ENCODE data around the gene TRMO.

DNA sequence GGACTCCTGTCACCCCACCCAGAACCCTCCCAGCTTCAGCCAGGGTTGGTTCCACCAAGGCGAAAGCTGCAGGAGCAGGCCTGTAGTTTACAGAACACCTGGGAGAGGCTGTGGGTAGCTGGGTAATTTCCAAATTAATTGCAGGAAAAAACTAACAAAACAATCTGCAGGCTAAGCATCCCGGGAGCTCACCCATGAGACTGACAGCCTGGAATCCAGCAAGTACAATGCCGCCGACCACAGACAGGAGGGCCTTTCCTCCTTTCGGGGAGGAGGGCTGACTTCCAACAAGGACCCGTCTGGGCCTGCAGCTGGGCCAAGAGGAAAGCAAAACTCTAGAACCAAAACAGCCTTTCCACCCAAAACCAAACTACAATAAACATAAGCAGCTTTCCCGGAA, 59.0 kb downstream of the TRMO start:
- TF ChIP-seq, protein P1, sequence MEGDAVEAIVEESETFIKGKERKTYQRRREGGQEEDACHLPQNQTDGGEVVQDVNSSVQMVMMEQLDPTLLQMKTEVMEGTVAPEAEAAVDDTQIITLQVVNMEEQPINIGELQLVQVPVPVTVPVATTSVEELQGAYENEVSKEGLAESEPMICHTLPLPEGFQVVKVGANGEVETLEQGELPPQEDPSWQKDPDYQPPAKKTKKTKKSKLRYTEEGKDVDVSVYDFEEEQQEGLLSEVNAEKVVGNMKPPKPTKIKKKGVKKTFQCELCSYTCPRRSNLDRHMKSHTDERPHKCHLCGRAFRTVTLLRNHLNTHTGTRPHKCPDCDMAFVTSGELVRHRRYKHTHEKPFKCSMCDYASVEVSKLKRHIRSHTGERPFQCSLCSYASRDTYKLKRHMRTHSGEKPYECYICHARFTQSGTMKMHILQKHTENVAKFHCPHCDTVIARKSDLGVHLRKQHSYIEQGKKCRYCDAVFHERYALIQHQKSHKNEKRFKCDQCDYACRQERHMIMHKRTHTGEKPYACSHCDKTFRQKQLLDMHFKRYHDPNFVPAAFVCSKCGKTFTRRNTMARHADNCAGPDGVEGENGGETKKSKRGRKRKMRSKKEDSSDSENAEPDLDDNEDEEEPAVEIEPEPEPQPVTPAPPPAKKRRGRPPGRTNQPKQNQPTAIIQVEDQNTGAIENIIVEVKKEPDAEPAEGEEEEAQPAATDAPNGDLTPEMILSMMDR (conservative IDR thresholded peaks at IDR 0.05 in 1 of 2, IDR thresholded peaks at IDR 0.05 in 1 of 2; ENCODE audit: extremely low read depth in 1 of 2, insufficient read depth in 1 of 2, low read depth in 1 of 2, low read length in 2 of 2) = no peak
- no peak for TF ChIP-seq EZH2 (IDR thresholded peaks at IDR 0.05; ENCODE audit: borderline replicate concordance, low read length)
